Stimulated activated CD4-positive, alpha-beta T cell treated with anti-CD3 and anti-CD28 coated beads, Interleukin-1b, Interleukin-23, amount 100 ng/mL, for 4 hours (primary cell): ENCODE results near the gene CDK6.
"Not testable (repeated sequence)": the region's sequence is repeated elsewhere in the genome, so short reads cannot be mapped to it uniquely, and the experiment has no call there.

ENCODE experiments used
- DNase-seq, 2 donors: peaks; one replicate each; pipeline ENCODE4 v3.0.0-alpha.2; 2020; ENCODE audit warnings: low read depth in 2 of 2

Gene CDK6

DNA sequence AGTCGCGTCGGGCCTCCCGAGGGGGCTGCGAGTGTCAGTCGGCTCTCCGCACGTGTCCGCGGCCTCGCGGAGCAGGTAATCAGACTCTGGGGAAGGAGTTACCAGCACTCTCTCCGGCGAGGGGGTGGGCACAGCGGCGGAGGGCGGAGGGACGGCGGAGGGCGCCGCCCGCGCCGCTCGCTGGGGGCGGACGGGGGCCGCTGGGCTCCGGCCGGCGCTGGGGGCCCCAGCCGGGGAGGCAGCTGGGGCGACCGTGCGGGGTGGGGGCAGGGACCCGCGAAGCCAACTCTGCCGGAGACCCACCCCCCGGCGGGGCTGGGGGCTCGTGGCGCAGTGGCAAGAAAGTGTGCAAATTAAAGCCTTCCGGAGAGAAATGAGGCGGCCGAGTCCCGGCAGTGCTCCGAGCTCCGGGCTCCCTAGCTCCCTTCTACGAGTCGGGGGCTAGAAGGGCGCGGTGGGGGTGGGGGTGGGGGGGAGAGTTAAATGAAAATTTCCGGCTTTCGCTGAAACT, at the start of gene CDK6:
CDK6 (minus strand) TSS at position 85 of the 511 bp plus-strand sequence. CDS start 3,250 bp downstream, outside the sequence.
- DNase-seq, result peak; percentile 57 to 59

DNA sequence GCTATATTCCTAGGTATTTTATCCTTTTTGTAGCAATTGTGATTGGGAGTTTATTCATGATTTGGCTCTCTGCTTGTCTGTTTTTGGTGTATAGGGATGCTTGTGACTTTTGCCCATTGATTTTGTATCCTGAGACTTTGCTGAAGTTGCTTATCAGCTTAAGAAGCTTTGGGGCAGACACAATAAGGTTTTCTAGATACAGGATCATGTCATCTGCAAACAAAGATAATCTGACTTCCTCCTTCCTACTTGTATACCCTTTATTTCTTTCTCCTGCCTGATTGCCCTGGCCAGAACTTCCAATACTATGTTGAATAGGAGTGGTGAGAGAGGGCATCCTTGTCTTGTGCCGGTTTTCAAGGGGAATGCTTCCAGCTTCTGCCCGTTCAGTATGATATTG, 49.7 kb upstream of the CDK6 start:
- not testable (repeated sequence) for DNase-seq

DNA sequence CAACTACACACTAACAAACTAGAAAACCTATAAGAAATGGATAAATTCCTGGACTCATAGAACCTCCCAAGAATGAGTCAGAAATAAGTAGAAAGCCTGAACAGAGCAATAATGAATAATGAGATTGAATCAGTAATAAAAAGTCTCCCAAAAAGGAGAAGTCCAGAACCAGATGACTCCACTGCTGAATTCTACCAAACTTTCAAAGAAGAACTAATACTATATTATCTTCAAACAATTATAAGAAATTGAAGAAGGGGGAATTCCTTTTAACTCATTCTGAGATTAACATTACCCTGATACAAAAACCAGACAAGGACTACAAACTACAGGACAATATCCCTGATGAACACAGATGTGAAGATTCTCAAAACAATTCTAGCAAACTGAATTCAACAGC, 47.8 kb upstream of the CDK6 start:
- DNase-seq, result no peak

DNA sequence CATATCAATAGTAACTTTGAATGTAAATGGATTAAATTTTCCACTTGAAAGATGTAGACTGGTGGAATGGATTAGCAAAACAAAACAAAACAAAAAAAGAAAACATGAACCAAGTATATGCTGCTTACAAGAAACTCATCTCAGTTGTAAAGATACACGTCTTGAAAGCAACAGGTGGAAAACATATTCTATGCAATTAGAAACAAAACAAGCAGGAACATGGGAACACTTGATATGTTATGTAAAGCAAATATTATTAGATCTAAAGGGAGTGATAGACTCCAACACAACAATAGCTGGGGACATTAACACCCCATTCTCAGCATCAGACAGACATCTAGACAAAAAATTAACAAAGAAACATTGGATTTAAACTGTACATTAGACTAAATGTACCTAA, 46.4 kb upstream of the CDK6 start:
- no peak for DNase-seq

DNA sequence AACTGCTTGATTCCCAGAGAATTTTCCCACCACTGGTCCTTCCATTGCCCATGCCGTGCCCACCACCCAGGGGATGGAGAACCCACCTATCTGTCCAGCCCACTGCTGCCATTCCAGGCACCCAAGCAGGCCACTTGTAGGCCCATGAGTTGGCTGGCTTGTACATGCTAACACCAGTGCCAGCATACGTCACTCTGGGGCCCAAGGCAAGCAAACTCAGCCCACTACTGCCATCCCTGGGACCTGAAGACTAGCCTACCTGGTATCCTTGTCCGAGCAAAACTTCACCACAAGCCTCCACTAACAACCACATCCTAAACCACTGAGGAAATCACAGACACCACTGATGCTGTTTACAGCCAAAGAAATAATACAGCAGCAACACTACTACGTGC, 44.7 kb upstream of the CDK6 start:
- no peak for DNase-seq

DNA sequence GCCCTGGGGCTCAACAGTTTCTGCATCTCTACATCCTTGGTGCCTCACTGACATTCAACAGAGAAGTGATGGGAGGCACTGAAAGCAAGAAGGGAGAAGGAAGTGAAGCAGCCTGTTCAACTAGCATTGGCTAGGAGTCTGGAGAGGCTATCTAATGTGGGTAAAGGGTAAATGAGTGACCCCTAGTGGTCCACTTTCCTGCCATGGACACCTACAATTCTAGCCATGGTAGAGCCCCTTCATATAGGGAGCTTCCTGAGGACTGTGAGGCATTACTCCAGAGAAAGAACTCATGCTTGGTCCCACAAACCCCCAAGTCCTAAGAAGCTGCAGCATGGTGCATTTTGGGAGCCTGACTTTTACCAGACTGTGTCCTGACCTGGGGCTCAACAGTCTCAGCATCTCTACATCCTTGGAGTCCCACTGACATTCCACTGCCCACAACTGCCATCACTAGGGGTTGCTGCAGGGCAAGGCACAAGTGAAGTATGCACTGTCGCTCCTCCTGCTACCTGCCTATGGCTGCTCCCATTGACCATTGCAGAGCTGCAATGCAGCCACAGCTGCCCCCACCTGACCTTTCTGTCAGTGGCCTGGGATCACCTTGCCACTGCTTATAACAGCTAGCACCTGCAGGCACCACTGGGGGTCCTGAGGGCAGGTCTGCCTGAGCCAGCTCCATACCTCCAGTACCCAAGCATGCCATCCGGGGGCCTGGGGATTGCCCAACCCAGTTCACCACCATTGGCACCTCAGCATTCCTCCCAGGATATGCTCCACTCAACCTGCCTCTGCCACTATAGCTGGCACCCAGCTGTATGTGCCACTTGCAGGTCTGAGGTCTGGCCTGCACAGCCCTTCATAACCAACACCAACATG, 44.1 kb upstream of the CDK6 start:
- no peak for DNase-seq

DNA sequence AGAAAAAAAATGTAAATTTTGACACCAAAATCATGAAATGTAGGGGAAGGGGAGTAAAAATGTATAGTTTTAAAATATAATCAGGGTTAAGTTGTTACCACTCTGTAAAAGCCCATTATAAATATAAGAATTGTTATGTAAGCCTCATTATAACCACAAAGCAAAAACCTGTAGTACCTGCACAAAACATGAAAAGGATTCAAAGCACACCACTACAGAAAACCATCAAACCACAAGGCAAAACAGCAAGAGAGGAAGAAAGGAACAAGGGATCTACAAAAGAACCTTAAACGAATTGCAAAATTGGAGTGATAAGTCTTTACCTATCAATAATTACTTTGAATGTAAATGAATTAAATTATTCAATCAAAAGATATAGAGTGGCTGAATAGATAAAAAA, 41.0 kb upstream of the CDK6 start:
- no peak for DNase-seq

DNA sequence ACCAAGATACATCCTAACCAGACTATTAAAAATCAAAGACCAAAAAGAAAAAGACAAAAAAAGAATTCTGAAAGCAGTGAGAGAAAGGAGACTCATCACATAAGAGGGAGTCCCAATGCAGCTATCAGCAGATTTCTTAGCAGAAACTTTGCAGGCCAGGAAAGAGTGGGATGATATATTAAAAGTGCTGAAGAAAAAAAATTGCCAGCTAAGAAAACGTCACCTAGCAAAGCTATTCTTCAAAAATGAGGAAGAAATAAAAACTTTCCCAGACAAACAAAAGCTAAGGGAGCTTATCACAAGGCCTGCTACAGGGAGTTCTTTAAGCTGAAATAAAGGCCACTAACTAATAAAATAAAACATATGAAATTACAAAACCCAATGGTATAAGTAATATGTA, 40.5 kb upstream of the CDK6 start:
- DNase-seq, result no peak

DNA sequence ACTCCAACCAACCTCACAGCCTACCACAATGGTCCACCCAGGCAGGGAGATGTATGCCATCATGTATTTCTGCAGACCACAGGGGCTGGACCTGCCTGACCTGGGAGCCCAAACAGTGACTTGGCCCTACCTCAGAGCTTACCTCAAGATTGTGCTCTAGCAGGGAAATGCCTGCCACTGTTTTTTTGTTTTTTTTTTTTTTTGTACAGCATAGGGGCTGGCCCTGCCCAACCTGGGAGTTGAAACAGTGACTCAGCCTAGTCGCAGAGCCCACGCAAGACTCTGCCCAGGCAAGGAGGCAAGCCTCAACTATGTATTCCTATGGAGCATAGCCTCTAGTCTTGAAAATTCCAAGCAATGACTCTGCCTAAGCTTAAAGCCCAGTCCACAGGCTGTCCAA, 39.3 kb upstream of the CDK6 start:
- no peak for DNase-seq

DNA sequence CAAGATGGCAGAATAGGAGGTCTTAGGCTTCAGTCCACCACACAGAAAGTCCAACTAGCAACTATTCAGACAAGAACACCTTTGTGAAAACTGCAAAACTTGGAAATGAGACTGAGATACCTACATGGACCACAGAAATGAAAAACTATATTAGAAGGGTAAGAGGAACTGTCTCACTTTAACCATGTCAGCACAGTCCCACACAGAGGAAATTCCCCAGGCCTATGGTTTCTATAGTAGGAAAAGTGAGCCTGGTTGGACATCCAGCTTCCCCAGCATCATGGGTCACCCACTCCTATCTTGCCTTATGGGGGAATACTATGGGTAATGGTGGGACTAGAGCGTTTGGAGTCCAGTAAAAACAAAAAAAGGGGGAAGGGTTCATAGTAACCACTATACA, 38.8 kb upstream of the CDK6 start:
- DNase-seq, result no peak

DNA sequence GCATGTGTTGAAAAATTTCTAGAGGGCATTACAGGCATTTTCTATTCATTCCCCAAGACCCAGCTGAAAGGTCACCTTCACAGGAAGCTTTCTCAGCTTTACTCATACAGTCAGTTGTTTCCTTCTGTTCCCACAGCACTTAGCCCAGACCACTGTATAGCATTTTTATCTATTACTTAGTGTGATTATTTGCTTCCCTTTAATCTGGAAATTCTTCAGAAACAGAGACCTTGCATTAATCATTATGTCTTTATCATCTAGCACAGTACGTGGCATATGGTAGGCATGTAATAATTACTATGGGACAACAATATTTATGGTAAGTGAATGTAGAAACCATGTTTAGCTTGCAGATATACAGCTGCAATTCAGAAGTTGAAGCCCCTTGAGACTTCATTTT, 38.2 kb upstream of the CDK6 start:
- no peak for DNase-seq

DNA sequence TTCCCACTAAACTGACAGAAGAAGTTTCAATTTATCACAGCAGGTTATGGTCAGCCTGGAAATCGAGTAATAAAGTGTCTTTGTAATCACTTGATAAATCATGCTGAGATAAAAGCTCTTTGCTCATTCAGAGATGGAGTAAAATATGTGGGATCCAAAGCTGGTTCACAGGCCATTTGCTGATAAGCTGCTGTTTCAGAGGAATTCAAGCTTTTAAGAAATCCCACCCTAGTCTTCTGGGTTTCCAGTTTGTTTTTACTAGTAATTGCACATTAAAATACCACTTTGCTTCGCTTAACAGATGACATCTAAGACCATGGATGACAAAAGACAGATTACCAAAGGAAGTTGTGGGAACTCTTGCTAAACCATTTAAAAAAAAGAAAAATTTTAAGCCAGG, 37.4 kb upstream of the CDK6 start:
- no peak for DNase-seq

DNA sequence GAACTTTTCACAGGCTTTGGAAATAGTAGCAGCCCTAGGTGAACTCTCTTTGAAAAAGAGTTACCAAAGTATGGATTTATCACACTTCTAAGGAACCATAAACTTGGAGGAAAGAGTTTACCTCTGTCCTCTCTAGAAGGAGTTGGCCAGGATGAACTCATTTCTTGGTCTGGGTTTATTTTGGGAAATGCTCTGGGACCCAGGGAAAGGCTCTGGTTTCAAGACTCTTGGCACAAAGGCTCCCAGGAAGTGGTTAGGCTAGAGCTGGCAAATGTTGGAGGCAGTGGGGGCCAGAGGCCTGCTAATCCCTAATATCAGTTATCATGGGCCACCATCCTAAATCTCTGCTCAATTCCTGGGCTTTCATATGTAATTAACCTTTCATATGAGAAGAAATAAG, 36.3 kb upstream of the CDK6 start:
- no peak for DNase-seq

DNA sequence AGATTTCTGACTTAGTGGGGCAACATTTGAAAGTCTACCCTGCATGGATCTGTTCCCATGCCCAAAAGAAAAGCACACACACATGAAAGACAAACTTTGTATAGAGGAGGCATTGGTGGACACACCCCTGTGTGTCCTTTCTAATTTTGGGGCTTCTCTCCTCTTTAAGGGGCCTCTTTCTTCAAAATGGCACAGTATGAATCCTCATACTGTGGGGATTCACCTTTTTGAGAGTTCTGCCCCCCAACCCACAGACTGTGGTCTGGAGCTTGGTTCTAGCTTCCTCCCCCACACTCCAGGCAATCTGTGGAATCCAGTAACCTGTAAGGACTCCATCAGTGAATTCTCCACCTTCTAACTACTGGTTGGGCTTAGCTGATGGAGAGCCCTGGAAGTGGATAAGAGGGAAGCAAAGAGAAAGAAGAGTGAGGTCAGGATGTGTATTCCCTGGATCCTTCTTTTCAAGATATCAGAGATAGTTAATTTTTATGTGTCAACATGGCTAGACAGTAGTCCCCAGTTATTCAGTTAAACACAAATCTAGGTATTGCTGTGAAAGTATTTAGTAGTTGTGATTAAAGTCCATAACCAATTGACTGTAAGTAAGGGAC, 32.4 kb upstream of the CDK6 start:
- DNase-seq, result no peak

DNA sequence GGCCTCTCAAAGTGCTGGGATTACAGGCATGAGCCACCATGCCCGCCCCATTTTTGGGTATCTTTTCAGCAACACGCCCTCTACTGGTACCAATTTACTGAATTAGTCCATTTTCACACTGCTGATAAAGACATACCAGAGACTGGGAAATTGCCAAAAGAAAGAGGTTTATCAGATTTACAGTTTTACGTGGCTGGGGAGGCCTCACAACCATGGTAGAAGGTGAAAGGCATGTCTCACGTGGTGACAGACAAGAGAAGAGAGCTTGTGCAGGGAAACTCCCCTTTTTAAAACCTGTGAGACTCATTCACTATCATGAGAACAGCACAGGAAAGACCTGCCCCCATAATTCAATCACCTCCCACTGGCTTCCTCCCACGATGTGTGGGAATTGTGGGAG, 27.8 kb upstream of the CDK6 start:
- not testable (repeated sequence) for DNase-seq

DNA sequence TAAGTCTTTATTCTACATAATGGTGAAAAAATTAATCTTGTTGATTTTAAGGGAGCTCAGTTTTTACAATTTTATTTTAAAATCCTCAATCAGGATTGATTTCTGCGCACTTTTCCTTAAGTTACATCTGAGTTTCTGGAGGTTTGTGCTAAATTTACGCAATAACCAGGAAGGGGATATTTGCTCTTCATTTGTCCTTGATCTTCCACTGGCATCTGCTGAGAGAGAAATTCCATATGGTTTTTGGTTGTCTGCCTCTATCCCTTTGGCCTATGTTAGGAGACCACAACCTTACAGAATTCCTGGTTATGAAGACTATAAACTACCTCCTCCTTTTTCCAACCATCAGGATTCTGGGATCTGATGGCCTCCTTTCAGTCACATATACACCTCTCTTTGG, 20.1 kb upstream of the CDK6 start:
- no peak for DNase-seq

DNA sequence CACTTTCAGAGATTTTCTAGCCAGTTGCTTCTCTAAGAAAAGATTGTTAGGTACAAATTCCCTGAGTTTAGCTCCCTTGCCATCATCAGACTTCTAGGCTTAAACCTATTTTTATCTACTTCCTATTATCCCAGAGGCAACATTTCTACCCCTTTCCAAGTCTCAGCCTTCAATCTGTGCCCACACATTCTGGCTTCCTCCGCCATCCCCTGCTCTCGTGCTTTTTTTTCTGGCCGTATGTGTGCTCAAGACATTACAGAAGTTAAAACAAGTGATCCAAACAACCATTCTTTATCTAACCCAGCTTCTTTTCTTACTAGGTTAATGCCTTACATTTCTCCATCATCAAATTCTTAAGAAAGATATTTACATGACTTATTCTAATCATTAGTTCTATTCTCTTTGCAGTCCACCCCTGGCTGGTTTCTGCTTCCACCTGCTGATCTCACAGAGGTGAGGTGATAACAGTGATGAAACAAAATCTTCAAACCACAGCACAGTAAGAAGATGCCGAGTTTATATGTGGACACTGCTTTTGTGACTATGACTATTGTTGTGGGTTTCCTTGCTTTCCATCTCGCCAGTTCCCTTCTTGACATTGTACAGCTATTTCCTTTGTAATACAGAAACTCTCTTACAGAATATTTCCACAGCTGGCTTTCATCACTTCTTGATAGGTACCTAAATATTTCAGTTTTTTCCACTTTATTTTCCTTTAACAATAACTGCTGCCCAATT, 18.3 kb upstream of the CDK6 start:
- no peak for DNase-seq

DNA sequence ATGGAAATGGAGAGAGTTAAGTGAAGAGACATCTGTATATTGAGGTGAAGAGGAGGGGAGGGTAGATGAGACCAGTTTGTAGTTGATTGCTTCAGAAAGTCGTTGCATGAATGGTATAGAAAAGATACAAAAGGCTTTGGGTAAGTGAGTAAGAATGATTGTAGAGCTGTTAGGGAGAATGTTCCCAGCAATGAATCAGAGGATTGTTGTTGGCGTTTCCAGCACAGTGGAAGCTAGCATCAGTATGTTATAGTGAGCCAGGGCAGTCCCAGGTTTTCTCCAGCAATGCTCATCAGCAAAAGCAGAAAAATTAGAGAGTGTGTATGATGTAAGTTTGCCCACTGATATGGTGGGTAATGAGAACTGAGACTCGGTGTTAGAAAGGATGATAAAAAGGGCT, 15.4 kb upstream of the CDK6 start:
- no peak for DNase-seq

DNA sequence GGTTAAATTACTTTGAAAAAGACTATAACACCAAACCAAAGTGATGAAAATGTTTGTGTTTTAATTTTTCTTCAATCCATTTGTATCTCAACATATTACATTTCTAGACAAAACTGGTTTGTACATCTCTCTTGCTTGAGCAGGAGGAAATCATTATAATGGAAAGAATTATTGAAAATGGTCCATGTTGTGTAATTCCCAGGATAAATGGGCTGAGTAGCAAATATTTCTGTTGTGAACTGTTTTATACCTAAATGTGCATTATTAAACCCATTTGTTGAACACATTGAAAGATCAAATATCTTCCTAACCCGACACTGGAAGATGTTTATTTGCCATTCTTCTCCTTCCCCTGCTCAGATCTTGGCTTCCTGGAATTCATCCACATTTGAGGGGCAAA, 14.1 kb upstream of the CDK6 start:
- DNase-seq, result no peak

DNA sequence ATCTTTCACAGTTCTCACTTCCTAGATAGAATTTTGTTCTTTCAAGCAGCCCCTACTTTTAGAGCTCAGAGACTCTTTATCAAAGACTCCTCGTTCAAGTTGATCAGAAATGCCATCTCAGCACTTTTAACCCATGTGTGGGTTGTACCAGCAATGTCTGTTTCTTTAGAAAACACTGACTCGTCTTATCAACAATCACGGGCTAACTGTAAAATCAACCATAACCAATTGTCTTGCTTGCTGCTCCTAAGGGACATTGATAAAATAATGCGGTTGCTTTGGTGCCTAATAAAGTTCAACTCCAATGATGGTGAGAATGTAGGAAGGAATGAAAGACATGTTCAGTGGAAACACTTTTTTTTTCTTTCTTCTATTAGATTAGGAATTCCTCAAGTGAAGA, 12.9 kb upstream of the CDK6 start:
- no peak for DNase-seq

DNA sequence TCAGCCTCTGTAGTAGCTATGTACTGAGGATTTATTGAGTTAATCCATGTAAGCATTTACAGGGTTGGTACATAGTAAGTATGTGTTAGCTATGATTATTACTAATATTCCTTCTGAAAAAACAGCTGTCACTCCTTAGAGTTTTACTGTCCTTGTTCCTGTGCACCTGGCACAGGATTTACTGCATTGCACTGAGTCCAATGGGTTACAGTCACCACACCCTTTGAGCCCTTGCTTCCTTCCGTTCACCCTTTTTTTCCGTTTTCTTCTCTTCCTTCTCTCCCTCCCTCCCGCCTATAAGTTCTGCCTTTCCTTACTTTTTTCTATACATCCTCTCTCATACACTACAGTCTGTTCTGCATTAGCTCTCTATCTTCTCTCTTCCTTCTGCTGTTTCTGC, 12.5 kb upstream of the CDK6 start:
- no peak for DNase-seq

DNA sequence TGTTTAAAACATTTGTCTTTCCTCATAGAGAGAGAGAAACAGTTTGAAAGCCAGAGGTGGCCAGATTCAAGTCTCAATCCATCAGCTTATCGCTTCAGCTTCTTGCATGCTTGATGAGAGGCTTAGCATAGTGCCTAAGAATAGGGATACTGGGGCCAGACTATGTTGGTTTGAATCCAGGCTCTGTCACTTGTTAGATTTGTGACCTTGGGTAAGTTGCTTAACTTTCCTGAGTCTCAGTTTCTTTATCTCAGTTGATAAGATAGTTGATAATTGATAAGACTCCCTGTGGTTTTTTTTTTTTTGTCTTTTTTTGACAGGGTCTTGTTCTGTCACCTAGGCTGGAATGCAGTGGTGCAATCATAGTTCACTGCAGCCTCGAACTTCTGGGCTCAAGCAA, 12.1 kb upstream of the CDK6 start:
- DNase-seq, result no peak

DNA sequence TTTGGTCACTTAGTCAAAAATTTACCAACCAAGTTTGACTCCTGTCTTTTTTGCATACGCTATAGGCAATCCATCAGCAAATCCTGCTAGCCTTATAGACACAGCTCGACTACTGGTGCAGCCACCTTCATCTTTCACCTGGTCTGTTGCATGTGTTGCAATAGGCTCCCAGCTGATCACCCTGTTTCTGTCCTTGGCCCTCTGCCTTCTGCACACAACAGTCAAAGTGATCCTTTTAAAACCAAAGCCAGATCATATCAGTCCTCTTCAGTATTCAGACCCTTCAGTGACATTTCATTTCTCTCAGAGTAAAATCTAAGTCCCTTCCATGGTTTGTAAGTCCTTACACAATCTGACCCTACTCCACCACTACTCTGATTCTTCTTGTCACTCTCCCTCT, 10.9 kb upstream of the CDK6 start:
- DNase-seq, result no peak
